Mesenteric fat pad (tissue), 1 donor: ENCODE results near the gene CCHCR1. TPM values are rescaled to one million over a fixed set of nuclear protein-coding genes. Genes with fewer than 3 reads are reported as not detected.
A peak's percentile ranks its signal among the peaks of the same experiment; 100 is the strongest.

Experiments used
- DNase-seq: peaks from one replicate; pipeline ENCODE4 v3.0.0-alpha.2; 2020; ENCODE audit warnings: low spot score
- total RNA-seq: library from RNA; stranded (reverse); fragmentation: NEBNext Ultra II Directional; extraction: Animal tissue kit (Norgen Biotek cat#: 25700); gene quantifications from one replicate; pipeline ENCODE4 v1.2.1, GENCODE V29; 2021
- donor health status: DM: yes; HTN: yes; CAD: no.

CCHCR1 gene
- total RNA-seq, 1 donor from 2014 or later = 8.4 TPM

DNA sequence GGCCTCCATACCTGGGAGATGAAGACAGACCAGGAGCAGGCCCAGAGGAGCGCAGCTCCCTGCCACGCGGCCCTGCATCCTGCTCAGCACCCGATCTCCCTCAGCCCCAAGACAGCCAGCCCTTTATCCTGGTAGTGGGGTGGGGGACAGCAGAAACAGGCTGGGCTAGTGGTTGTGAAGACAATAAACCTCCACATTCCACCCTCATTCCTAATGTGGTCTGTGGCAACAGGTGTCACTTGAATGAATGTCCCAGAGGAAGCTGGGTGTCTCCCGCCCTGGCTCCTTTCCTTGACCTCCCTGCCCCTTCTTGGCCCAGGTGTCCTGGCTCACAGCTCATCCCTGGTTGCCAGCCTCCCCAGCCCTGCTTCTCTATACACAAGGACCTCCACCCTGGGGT is 45.1 kb downstream of the CCHCR1 start, which contains the start of gene C6orf15:
Gene C6orf15 (minus strand): TSS at position 98 of the 400 bp plus-strand sequence. CDS start 20 bp downstream, at position 78.
- DNase-seq = no peak

DNA sequence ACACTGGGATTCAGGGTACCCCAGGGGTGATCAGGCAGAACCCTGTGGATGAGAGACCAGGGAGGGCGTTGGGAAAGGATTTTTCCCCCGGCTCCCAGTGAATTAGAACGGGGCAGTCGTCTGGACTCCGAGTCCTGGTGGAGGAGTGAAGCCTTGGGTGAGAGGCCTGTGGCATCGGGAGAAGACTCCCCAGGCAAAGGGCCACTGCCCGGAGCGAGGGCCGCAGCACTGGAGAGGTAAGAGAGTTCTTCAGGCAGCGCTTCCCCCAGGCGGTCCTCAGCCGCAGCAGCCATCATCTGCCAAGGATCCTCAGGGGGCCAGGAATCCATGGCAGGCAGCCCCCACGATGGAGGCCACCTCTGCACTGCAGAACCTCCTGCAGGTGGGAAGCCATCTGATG is 45.9 kb downstream of the CCHCR1 start:
- no peak for DNase-seq

DNA sequence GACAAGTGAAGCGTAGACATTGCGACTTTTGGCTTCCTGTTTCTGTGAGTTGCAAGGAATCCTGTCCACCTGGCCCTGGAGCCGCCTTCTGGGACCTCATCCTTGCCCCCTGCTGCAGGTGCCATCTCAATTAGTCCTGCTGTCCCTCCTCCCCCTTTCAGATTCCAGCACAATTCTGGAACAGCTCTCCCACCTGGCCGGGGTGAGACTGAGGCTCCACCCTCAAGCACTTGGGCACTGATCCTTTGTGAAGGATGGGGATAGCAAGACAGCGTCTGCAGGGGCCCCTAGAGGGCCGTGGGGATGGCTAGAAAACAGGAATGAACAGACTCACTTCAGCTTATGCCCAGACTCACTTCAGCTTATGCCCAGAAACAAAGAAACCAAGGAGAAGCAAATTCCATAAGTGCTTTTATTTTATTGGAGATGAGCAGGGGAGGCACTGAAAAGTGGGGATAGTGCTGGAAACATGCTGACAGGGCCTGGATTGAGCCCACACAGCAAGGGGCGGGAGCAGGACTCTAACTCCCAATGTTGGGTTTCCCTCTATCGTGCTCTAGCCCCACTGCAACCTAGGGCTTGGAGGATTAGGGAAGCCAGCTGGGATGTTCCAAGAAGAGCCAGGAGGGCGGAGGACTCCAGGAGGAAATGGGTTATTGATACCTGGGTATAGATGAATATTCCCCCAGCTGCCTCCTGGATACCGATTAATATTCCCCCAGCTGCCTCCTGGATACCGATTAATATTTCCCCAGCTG is 46.6 kb downstream of the CCHCR1 start:
- DNase-seq = no peak

GRCh38 chr6:31107052-31107451 is 50.5 kb downstream of the CCHCR1 start:
- DNase-seq = no peak

GRCh38 chr6:31103136-31103535 is 54.5 kb downstream of the CCHCR1 start:
- DNase-seq = peak; percentile 57

DNA sequence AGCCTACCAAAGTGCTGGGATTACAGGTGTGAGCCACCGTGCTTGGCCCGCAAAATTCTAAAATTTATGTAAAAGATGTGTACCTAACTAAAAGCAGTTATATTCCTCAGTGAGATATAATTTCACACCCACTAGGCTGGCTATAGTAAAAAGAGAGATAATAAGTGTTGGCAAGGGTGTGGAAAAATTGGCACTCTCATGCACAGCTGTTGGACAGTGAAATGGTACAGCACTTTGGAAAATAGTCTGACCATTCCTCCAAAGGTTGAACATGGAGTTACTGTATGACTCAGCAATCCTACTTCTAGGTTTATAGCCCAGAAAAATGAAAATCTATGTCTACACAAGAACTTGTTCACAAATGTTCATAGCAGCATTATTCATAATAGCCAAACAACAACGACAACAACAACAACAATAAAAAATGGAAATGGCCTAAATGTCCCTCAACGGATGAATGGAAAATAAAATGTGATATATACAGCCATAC is 59.1 kb downstream of the CCHCR1 start:
- DNase-seq = no peak

GRCh38 chr6:31096656-31097055 is 60.9 kb downstream of the CCHCR1 start:
- DNase-seq = no peak

GRCh38 chr6:31096215-31096614 is 61.4 kb downstream of the CCHCR1 start:
- no peak for DNase-seq

DNA sequence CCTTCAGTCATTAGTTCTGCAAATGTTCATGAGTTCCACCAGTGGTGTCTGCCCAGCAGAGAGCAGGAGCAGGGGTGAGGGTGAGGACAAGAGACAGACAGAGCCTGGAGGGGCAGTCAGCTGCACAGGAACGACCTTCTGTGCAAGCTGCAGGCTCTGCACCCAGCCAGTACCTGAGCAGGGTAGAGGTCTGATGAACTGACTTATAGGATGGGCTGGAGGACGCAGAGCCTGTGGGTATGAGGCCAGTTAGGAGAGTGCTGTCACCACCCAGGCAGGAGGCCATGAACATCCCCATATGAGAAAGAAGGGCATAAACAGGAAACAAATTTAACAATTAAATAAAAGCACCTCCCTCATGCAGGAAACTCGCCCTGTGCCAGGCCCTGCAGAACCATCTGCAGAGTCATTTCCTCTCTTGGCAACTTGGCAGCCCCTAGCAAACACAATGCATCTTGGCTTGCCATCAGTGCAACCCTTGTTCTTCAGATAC is 63.2 kb downstream of the CCHCR1 start:
- no peak for DNase-seq

DNA sequence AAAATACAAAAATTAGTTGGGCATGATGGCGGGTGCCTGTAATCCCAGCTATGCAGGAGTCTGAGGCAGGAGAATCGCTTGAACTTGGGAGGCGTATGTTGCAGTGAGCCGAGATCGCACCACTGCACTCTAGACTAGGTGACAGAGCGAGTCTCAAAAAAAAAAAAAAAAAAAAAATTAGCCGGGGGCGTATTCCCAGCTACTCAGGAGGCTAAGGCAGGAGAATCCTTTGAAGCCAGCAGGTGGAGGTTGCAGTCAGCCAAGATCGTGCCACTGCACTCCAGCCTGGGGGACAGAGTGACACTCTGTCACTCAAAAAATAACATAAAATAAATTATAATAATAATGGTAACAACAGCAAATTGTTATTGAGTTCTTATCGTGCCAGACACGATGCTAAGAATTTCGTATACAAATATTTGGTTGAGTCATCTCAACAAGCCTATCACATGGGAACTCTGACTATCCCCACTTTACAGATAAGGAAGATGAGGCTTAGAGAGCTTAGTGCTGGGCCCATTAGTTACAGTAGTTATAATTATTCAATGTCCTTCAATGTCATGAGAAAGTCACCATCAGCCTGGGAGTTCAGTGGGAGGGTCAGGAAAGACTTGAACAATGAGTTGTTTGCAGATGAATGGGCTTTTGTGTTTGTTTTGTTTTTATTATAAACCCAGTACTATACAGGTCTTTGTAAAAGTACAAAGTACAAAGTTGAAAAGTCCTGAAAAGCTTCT is 64.7 kb downstream of the CCHCR1 start:
- DNase-seq = no peak

Other genes starting within 250 kb of the CCHCR1 start
- 44.4 TPM for gene GTF2H4, start 249.6 kb downstream of the CCHCR1 start, total RNA-seq
- gene VARS2, start 243.6 kb downstream of the CCHCR1 start, total RNA-seq = 23.5 TPM
- not detected for gene SFTA2, start 225.6 kb downstream of the CCHCR1 start, total RNA-seq
- not detected for gene MUCL3, start 216.8 kb downstream of the CCHCR1 start, total RNA-seq
- gene MUC21, start 174.1 kb downstream of the CCHCR1 start, total RNA-seq = not detected
- not detected for gene MUC22, start 147.3 kb downstream of the CCHCR1 start, total RNA-seq
- not detected for gene C6orf15, start 45.2 kb downstream of the CCHCR1 start, total RNA-seq
- gene PSORS1C1, start 43.0 kb downstream of the CCHCR1 start, total RNA-seq = 0.45 TPM
- gene CDSN, start 37.4 kb downstream of the CCHCR1 start, total RNA-seq = not detected
- gene PSORS1C2, start 18.7 kb downstream of the CCHCR1 start, total RNA-seq = not detected
- gene TCF19, start 787 bp upstream of the CCHCR1 start, total RNA-seq = 2.1 TPM
- gene POU5F1, start 12.9 kb upstream of the CCHCR1 start, total RNA-seq = 0.93 TPM
- gene HLA-C, start 114.3 kb upstream of the CCHCR1 start, total RNA-seq = 425 TPM
- 914 TPM for gene HLA-B, start 199.4 kb upstream of the CCHCR1 start, total RNA-seq
- gene MICA, start 245.8 kb upstream of the CCHCR1 start, total RNA-seq = 9.9 TPM